Fibroblast of skin of left quadriceps (primary cell): Measurements from ENCODE around the gene FOXP2.

Source experiments
- DNase-seq, 2 experiments: peaks; one replicate each; pipeline ENCODE4 v3.0.0-alpha.2; 2013; ENCODE audit warnings: low read depth in 2 of 2

FOXP2 gene

DNA sequence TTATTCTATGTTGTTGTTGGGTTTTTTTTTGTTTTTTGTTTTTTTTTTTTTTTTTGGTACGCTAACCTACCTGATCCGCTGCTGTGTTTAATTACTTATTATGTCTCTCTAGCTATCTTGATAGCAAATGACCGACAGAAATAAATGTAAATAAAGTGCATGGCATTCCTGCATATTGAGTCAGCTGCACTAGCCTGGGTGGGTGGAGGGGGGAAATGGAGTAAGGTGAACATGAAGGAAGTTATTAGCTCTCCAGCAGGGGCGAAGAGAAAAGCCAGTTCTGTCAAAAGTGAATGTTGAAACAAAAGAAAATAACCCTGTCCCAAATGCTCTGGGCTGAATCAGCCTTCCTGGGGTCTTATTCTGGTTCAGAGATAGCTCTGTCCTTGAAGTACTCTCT, 296.6 kb downstream of the FOXP2 start:
- DNase-seq, result no peak

DNA sequence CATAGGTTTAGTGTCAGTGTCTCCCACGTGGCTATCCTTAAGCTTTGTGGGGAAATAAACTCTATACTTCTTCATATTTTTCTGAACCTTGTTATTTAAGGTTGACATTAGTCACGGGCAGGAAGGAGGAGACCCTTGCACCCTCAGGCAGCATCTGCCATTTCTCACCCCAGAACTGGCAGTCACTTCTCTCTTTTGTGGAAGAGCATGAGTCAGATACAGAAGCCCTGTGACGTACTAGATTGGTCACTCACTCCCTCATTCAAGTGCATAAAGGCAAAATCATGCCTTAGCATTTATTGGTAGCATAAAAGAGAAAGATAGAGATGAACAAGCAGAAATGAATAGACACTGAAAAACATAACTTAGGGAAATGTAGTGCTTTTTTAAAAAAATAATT, 301.3 kb downstream of the FOXP2 start:
- no peak for DNase-seq

GRCh38 chr7:114718861-114719260, 304.2 kb downstream of the FOXP2 start:
- no peak for DNase-seq

DNA sequence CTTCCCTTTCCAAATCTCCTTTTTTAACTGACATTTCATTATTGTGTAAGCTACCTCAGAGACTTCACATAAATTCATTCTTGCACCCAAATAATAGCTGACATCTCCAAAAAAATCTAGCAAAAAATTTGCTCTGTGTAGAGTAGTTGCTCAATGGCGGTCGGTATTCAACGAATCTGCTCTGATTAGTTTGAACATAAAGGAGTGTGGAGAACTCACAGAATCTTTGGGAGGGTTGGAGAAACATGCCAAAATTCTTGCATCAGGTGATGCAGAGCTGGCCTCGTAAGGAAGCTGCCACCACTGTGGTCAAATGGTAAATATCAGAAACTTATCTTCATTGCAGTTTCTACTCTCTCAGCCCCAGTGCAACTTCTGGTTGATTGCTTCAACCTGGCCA, 306.1 kb downstream of the FOXP2 start:
- peak; percentile 11 to 18 for DNase-seq

DNA sequence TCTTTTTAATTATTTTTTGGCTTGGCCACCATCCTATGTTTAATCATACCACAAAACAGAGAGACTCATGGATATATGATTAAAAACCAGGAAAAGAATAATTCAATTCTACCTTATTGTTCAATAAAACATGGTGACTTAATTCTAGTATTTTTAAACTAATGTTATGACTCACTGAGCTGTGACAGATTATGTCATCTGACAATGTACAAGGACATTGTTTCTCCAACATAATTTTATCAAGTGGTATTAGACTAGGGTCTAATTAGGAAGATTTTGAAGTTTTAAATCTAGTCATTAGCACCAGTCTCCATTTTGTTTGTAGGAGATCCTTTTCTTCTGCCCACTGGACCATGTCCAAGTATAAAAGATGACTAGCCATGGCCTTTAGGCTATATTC, 307.9 kb downstream of the FOXP2 start:
- DNase-seq, result no peak

GRCh38 chr7:114723308-114723707, 308.7 kb downstream of the FOXP2 start:
- no peak for DNase-seq

DNA sequence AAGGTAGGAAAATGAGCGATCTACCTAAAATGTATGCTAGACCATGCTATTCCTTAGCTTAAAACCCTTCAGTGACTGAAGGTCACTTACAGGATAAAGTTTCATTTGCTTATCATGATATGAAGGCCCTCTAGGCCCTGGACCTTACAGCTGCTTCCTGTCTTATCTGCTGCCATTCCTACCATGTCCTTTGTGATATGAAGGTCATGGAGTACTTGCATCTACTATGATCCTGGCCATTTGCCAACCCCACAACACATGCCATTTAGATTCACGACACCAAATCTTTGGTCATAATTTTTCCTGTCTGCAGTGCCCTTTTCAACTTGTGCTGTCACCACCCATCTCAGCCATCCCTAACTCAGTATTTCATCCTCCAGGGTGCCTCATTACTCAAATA, 325.5 kb downstream of the FOXP2 start:
- no peak for DNase-seq

GRCh38 chr7:114740941-114741340, 326.3 kb downstream of the FOXP2 start:
- DNase-seq, result no peak

GRCh38 chr7:114741911-114742310, 327.3 kb downstream of the FOXP2 start:
- DNase-seq, result no peak
